ENCODE results near the gene GNB1.

GRCh38 chr1:1771096-1771495, 119.8 kb downstream of the GNB1 start:
- TF ChIP-seq MAX (IDR thresholded peaks at IDR 0.05) = no peak
- TF ChIP-seq YY1 (IDR thresholded peaks at IDR 0.05; ENCODE audit: low read depth) = no peak
- no peak for TF ChIP-seq CEBPB (IDR thresholded peaks at IDR 0.05)
- TF ChIP-seq FOXM1 (IDR thresholded peaks at IDR 0.05; ENCODE audit: borderline replicate concordance, low read depth) = no peak
- TF ChIP-seq EP300 (IDR thresholded peaks at IDR 0.05; ENCODE audit: borderline replicate concordance) = no peak
- TF ChIP-seq TEAD4 (IDR thresholded peaks at IDR 0.05) = no peak
- TF ChIP-seq REST (IDR thresholded peaks at IDR 0.05; ENCODE audit: low read depth) = no peak
- TF ChIP-seq NFIC (IDR thresholded peaks at IDR 0.05) = no peak
- no peak for TF ChIP-seq EGR1 (IDR thresholded peaks at IDR 0.05)
- TF ChIP-seq TCF12 (IDR thresholded peaks at IDR 0.05; ENCODE audit: low read depth) = no peak
- TF ChIP-seq CREB1 (IDR thresholded peaks at IDR 0.05; ENCODE audit: low read depth) = no peak
